Endothelial cell of umbilical vein (primary cell): ENCODE data around the gene SERPINA5.

Experiments
- CTCF ChIP-seq, 2 donors: IDR thresholded peaks; 1 replicate in 1 of 2; 2 replicates in 1 of 2; pipeline ENCODE4 v1.5.1; 2011; ENCODE audit warnings: low read length in 2 of 2, mild to moderate bottlenecking in 2 of 2, moderate library complexity in 2 of 2, control low read depth in 1 of 2, inconsistent platforms in 1 of 2, low read depth in 1 of 2; ENCODE audit not compliant: insufficient read depth in 1 of 2; ENCODE audit errors: extremely low read depth in 1 of 2
- EZH2 ChIP-seq: IDR thresholded peaks from 2 replicates; pipeline ENCODE4 v1.6.1; 2012; ENCODE audit warnings: borderline replicate concordance, low read depth, mild to moderate bottlenecking, moderate library complexity, low read length, inconsistent platforms; ENCODE audit not compliant: severe bottlenecking
- POLR2A ChIP-seq: IDR thresholded peaks from 2 replicates; pipeline ENCODE4 v1.6.1; 2012; ENCODE audit warnings: low read depth, mild to moderate bottlenecking, control low read depth, low read length
- POLR2AphosphoS5 ChIP-seq: IDR thresholded peaks from 2 replicates; pipeline ENCODE4 v1.6.1; 2012; ENCODE audit warnings: low read depth, mild to moderate bottlenecking, control low read depth, low read length, moderate library complexity; ENCODE audit not compliant: insufficient read depth

GRCh38 chr14:94575730-94576585, 5.3 kb upstream of the SERPINA5 start:
- TF ChIP-seq POLR2AphosphoS5: no peak
- TF ChIP-seq CTCF (IDR thresholded peaks at IDR 0.05; ENCODE audit: extremely low read depth in 1 of 2, insufficient read depth in 1 of 2, low read depth in 1 of 2, low read length in 2 of 2): no peak
- no peak for TF ChIP-seq EZH2
- TF ChIP-seq POLR2A: no peak
